DOHH2 (cell line): ENCODE data around the gene MAZ.

Experiments
- CTCF ChIP-seq: fragments of 200-600 bp; sonication (generic); IDR thresholded peaks from one replicate; pipeline ENCODE4 v1.5.1; 2014; ENCODE audit warnings: antibody characterized with exemption, mild to moderate bottlenecking, low read depth, low read length; ENCODE audit not compliant: poor library complexity, severe bottlenecking
- EZH2phosphoT487 ChIP-seq: fragments of 200-600 bp; sonication (generic); IDR thresholded peaks from 2 replicates; pipeline ENCODE4 v1.6.1; 2017; ENCODE audit warnings: borderline replicate concordance, mild to moderate bottlenecking, antibody characterized with exemption, low read length, moderate library complexity, mixed read lengths

- TF ChIP-seq CTCF: no peak
- TF ChIP-seq EZH2phosphoT487: no peak
Measured at GRCh38 chr16:29836623-29837022, 30.3 kb downstream of the MAZ start.
